ENCODE data around the gene GTSE1. TPM values are rescaled to one million over a fixed set of nuclear protein-coding genes. Genes with fewer than 3 reads are reported as not detected.

The GTSE1 gene
- total and polyA plus RNA-seq, 2 of the 13 experiments (the other 11 are each of a cell fraction or from before 2014, with no cell fraction given): 10.7 to 13.5 TPM

DNA sequence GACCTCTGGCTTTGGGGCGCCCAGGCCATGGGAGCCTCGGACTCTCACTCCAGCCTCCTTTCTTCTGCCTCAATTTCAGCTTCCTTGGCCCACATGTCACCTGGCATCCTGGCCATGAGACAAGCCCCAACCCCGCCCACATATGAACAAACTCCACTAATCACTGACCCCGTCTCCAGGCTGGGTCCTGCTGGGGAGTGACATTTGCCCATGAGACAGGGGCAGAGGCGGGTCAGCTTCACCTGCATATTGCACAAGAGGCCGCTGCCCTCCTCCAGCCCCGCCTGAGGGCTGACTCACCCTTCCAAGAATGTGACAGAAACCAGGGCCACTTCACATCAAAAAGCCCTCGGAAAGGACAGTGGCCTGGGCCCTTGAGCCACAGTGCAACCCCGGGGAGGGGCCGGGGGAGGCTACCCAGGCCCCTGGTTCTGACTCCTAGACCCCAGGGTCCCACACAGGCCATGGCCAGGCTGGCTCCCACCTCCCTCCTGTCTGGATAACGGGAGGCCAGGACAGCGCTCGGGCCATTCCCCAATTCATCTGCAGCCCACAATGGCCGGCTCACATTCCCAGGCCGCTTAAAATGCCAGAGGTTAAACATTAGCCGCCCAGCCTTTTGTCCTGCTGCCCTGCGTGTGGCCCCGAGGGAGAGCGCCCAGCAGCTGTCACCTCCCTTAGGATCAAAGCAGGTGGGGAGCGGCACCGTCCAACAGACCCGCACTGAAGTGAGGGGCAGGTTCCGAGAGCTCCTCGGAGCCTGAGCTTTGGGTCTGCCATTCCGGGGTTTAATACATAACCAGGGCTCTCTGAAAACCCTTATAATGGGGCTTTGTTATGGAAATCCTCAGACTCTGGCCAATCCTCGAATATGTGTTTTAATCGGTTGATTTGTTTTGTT, 81.1 kb downstream of the GTSE1 start (continued):
- TF ChIP-seq, protein P1, sequence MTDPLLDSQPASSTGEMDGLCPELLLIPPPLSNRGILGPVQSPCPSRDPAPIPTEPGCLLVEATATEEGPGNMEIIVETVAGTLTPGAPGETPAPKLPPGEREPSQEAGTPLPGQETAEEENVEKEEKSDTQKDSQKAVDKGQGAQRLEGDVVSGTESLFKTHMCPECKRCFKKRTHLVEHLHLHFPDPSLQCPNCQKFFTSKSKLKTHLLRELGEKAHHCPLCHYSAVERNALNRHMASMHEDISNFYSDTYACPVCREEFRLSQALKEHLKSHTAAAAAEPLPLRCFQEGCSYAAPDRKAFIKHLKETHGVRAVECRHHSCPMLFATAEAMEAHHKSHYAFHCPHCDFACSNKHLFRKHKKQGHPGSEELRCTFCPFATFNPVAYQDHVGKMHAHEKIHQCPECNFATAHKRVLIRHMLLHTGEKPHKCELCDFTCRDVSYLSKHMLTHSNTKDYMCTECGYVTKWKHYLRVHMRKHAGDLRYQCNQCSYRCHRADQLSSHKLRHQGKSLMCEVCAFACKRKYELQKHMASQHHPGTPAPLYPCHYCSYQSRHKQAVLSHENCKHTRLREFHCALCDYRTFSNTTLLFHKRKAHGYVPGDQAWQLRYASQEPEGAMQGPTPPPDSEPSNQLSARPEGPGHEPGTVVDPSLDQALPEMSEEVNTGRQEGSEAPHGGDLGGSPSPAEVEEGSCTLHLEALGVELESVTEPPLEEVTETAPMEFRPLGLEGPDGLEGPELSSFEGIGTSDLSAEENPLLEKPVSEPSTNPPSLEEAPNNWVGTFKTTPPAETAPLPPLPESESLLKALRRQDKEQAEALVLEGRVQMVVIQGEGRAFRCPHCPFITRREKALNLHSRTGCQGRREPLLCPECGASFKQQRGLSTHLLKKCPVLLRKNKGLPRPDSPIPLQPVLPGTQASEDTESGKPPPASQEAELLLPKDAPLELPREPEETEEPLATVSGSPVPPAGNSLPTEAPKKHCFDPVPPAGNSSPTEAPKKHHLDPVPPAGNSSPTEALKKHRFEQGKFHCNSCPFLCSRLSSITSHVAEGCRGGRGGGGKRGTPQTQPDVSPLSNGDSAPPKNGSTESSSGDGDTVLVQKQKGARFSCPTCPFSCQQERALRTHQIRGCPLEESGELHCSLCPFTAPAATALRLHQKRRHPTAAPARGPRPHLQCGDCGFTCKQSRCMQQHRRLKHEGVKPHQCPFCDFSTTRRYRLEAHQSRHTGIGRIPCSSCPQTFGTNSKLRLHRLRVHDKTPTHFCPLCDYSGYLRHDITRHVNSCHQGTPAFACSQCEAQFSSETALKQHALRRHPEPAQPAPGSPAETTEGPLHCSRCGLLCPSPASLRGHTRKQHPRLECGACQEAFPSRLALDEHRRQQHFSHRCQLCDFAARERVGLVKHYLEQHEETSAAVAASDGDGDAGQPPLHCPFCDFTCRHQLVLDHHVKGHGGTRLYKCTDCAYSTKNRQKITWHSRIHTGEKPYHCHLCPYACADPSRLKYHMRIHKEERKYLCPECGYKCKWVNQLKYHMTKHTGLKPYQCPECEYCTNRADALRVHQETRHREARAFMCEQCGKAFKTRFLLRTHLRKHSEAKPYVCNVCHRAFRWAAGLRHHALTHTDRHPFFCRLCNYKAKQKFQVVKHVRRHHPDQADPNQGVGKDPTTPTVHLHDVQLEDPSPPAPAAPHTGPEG (CRISPR knock-in tag; IDR thresholded peaks at IDR 0.05): 0 out of 2 replicates have a peak, but pooled peaks have one; percentile 30
- TF ChIP-seq POGK (CRISPR knock-in tag; conservative IDR thresholded peaks at IDR 0.05) (no peak), ZNF607 (CRISPR knock-in tag; IDR thresholded peaks at IDR 0.05; ENCODE audit: borderline replicate concordance) (peak; percentile 87; the same call in 1 of the 2 replicates), RXRB (CRISPR knock-in tag; IDR thresholded peaks at IDR 0.05; ENCODE audit: borderline replicate concordance) (peak; percentile 91), DNMT1 (CRISPR knock-in tag; IDR thresholded peaks at IDR 0.05) (no peak), SOX6 (IDR thresholded peaks at IDR 0.05) (no peak), SOX6 (CRISPR knock-in tag; IDR thresholded peaks at IDR 0.05) (peak; percentile 98), ZNF792 (CRISPR knock-in tag; IDR thresholded peaks at IDR 0.05) (peak; percentile 62; the same call in 1 of the 2 replicates), TBX2 (CRISPR knock-in tag; IDR thresholded peaks at IDR 0.05; ENCODE audit: borderline replicate concordance) (peak; percentile 95), FOXK1 (CRISPR knock-in tag; IDR thresholded peaks at IDR 0.05; ENCODE audit: borderline replicate concordance, low read depth) (peak; percentile 61; the same call in 1 of the 2 replicates), RFX5 (IDR thresholded peaks at IDR 0.05; ENCODE audit: low read depth, low read length) (no peak), SALL2 (CRISPR knock-in tag; IDR thresholded peaks at IDR 0.05) (peak; percentile 82; the same call in 1 of the 2 replicates), NFKB2 (CRISPR knock-in tag; IDR thresholded peaks at IDR 0.05; ENCODE audit: borderline replicate concordance) (peak; percentile 64; the same call in 1 of the 2 replicates), ZSCAN22 (CRISPR knock-in tag; IDR thresholded peaks at IDR 0.05) (no peak), ZBTB20 (CRISPR knock-in tag; IDR thresholded peaks at IDR 0.05; ENCODE audit: borderline replicate concordance, low read depth) (peak; percentile 83; the same call in 1 of the 2 replicates), ZNF883 (CRISPR knock-in tag; IDR thresholded peaks at IDR 0.05; ENCODE audit: not compliant biosample characterization) (peak; percentile 43), ZUFSP (CRISPR knock-in tag; IDR thresholded peaks at IDR 0.05; ENCODE audit: borderline replicate concordance) (no peak)
- TF ChIP-seq, protein P2, sequence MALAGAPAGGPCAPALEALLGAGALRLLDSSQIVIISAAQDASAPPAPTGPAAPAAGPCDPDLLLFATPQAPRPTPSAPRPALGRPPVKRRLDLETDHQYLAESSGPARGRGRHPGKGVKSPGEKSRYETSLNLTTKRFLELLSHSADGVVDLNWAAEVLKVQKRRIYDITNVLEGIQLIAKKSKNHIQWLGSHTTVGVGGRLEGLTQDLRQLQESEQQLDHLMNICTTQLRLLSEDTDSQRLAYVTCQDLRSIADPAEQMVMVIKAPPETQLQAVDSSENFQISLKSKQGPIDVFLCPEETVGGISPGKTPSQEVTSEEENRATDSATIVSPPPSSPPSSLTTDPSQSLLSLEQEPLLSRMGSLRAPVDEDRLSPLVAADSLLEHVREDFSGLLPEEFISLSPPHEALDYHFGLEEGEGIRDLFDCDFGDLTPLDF (CRISPR knock-in tag; IDR thresholded peaks at IDR 0.05): no peak

All from HepG2 (cell line).